IMR-90 (cell line): ENCODE measurements around the gene TCEAL6. TPM values are rescaled to one million over a fixed set of nuclear protein-coding genes. Genes with fewer than 3 reads are reported as not detected.

Source experiments
- ATAC-seq: fragments of 200-7000 bp; cut with Tn5 transposase; 2 replicates; pipeline ENCODE4 v1.9.1; 2020; ENCODE audit warnings: low read depth, mild to moderate bottlenecking, moderate library complexity
- BruUV-seq: library from RNA; stranded (reverse); fragments of 400-500 nt; replicated peaks from 2 replicates; lab custom pipeline; 2021; lab: Mats Ljungman, UMichigan
- CTCF ChIA-PET: fragments of 300-600 bp; formaldehyde crosslinking; extraction: SDS; loops from one replicate; lab custom pipeline; 2021; ENCODE audit warnings: antibody characterized with exemption; lab: Yijun Ruan, JAX
- POLR2A ChIA-PET: fragments of 300-600 bp; sonication (Branson Sonifier 250); formaldehyde crosslinking; loops from one replicate; lab custom pipeline; 2022; ENCODE audit warnings: antibody characterized with exemption; ENCODE audit not compliant: unreplicated experiment; lab: Charles Lee
- DNase-seq: peaks from one replicate; pipeline ENCODE4 v3.0.0; 2013
- H2AFZ ChIP-seq: replicated peaks from 2 replicates; pipeline ENCODE3; 2013; ENCODE audit warnings: low read length, mild to moderate bottlenecking; ENCODE audit not compliant: poor library complexity
- H2AK5ac ChIP-seq: 2 replicates; pipeline ENCODE4 v1.6.1; 2013; ENCODE audit warnings: low read depth, low read length, inconsistent platforms
- H2AK9ac ChIP-seq: replicated peaks from 2 replicates; pipeline ENCODE3; 2013; ENCODE audit warnings: mild to moderate bottlenecking, low read depth, low read length, moderate library complexity; ENCODE audit not compliant: poor library complexity
- H2BK120ac ChIP-seq: 2 replicates; pipeline ENCODE4 v1.6.1; 2013; ENCODE audit warnings: low read depth, low read length, inconsistent platforms
- H2BK15ac ChIP-seq: 3 replicates; pipeline ENCODE4 v1.6.1; 2013; ENCODE audit warnings: low read depth, low read length, inconsistent platforms
- H2BK20ac ChIP-seq: 2 replicates; pipeline ENCODE4 v1.6.1; 2013; ENCODE audit warnings: low read depth, mild to moderate bottlenecking, inconsistent platforms, low read length, moderate library complexity
- H2BK5ac ChIP-seq: 2 replicates; pipeline ENCODE4 v1.6.1; 2013; ENCODE audit warnings: mild to moderate bottlenecking, low read depth, low read length, inconsistent platforms; ENCODE audit not compliant: poor library complexity, severe bottlenecking
- H3K14ac ChIP-seq: replicated peaks from 2 replicates; pipeline ENCODE4 v1.6.1; 2013; ENCODE audit warnings: low read depth, low read length, inconsistent platforms
- H3K18ac ChIP-seq: 2 replicates; pipeline ENCODE4 v1.6.1; 2013; ENCODE audit warnings: low read depth, low read length, control low read depth
- H3K23ac ChIP-seq: 2 replicates; pipeline ENCODE4 v1.6.1; 2013; ENCODE audit warnings: low read depth, low read length, inconsistent platforms
- H3K27ac ChIP-seq: 2 replicates; pipeline ENCODE4 v1.5.1; 2013; ENCODE audit warnings: mild to moderate bottlenecking, control low read depth, low read length; ENCODE audit not compliant: insufficient read depth
- H3K27me3 ChIP-seq: 2 replicates; pipeline ENCODE4 v1.6.1; 2013; ENCODE audit warnings: low read length; ENCODE audit not compliant: control insufficient read depth, insufficient read depth
- H3K36me3 ChIP-seq: 2 replicates; pipeline ENCODE4 v1.6.1; 2013; ENCODE audit warnings: low read length, mixed read lengths; ENCODE audit not compliant: control insufficient read depth, insufficient read depth
- H3K4ac ChIP-seq: 2 replicates; pipeline ENCODE4 v1.6.1; 2013; ENCODE audit warnings: low read depth, low read length, inconsistent platforms
- H3K4me1 ChIP-seq: 2 replicates; pipeline ENCODE4 v1.6.1; 2013; ENCODE audit warnings: low read length, mixed read lengths; ENCODE audit not compliant: control insufficient read depth, insufficient read depth
- H3K4me2 ChIP-seq: 2 replicates; pipeline ENCODE4 v1.6.1; 2013; ENCODE audit warnings: low read depth, mild to moderate bottlenecking, control low read depth, low read length, moderate library complexity
- H3K4me3 ChIP-seq: 2 replicates; pipeline ENCODE4 v1.5.1; 2013; ENCODE audit warnings: low read depth, mild to moderate bottlenecking, control low read depth, low read length, moderate library complexity; ENCODE audit not compliant: insufficient read depth
- H3K56ac ChIP-seq: 2 replicates; pipeline ENCODE4 v1.6.1; 2013; ENCODE audit warnings: low read length, inconsistent platforms; ENCODE audit not compliant: insufficient read depth; ENCODE audit errors: extremely low read depth
- H3K79me1 ChIP-seq, 2 experiments: 2 replicates each; pipeline ENCODE4 v1.6.1; 2013; ENCODE audit warnings: low read length in 2 of 2, inconsistent platforms in 1 of 2, low read depth in 1 of 2
- H3K9ac ChIP-seq: 2 replicates; pipeline ENCODE4 v1.6.1; 2013; ENCODE audit warnings: low read depth, low read length, control low read depth
- H3K9me1 ChIP-seq: 2 replicates; pipeline ENCODE4 v1.6.1; 2013; ENCODE audit warnings: low read length, inconsistent platforms; ENCODE audit not compliant: insufficient read depth
- H3K9me3 ChIP-seq: 2 replicates; pipeline ENCODE4 v1.6.1; 2013; ENCODE audit warnings: low read length; ENCODE audit not compliant: control insufficient read depth, insufficient read depth
- H4K20me1 ChIP-seq: 2 replicates; pipeline ENCODE4 v1.6.1; 2013; ENCODE audit warnings: low read length, inconsistent platforms; ENCODE audit not compliant: insufficient read depth
- H4K5ac ChIP-seq: 2 replicates; pipeline ENCODE4 v1.6.1; 2013; ENCODE audit warnings: mild to moderate bottlenecking, low read depth, low read length, control low read depth
- H4K8ac ChIP-seq, 2 experiments: 2 replicates each; pipeline ENCODE4 v1.6.1; 2013; ENCODE audit warnings: low read depth in 2 of 2, low read length in 2 of 2, control low read depth in 1 of 2, inconsistent platforms in 1 of 2
- H4K91ac ChIP-seq: 2 replicates; pipeline ENCODE4 v1.6.1; 2013; ENCODE audit warnings: low read depth, low read length, inconsistent platforms; ENCODE audit not compliant: insufficient read depth
- MAFK ChIP-seq: IDR thresholded peaks from 2 replicates; pipeline ENCODE4 v1.6.1; 2012; ENCODE audit warnings: low read depth, low read length, improper control_type of control experiment
- NFE2L2 ChIP-seq: fragments of 150-350 bp; IDR thresholded peaks from 2 replicates; pipeline ENCODE4 v1.6.1; 2016; ENCODE audit warnings: low read depth, mild to moderate bottlenecking, low read length
- WGBS, 2 experiments: methylation state at CpG; one replicate each; pipeline versions ENCODE4 v1.1.5 to v1.1.7; 2013; ENCODE audit warnings: missing lambda C conversion rate in 2 of 2; ENCODE audit not compliant: insufficient read length in 1 of 2; ENCODE audit errors: extremely low coverage in 2 of 2; 5-methylcytosine and 5-hydroxymethylcytosine counted together
- dilution Hi-C: fragments of 300-500 bp; cut with HindIII; formaldehyde crosslinking; loops from one replicate; pipeline ENCODE4 v1.14.3; 2018; ENCODE audit warnings: low sequenced_read_pairs; ENCODE audit not compliant: unreplicated experiment
- in situ Hi-C: fragments of 300-500 bp; cut with MboI; formaldehyde crosslinking; loops from 3 replicates; pipeline ENCODE4 v1.14.3; 2019; ENCODE audit warnings: low sequenced_read_pairs, inconsistent platforms, mixed read lengths
- intact Hi-C: fragments of 100-400 bp; cut with micrococcal nuclease; formaldehyde crosslinking; loops from 2 replicates; pipeline ENCODE4 v1.10.0; 2022
- polyA plus RNA-seq, 3 experiments: library from polyadenylated mRNA; depleted of rRNA; stranded (reverse); fragments of >200 nt; gene quantifications; 2 replicates each; pipeline ENCODE4 v1.2.3, GENCODE V29; 2012; ENCODE audit warnings: low replicate concordance in 1 of 3
- total RNA-seq: library from RNA; depleted of rRNA; stranded (reverse); fragments of >200 nt; gene quantifications from 2 replicates; pipeline ENCODE4 v1.2.3, GENCODE V29; 2012

The TCEAL6 gene
- total and polyA plus RNA-seq, 2 of the 4 experiments (the other 2 are of a cell fraction) = not detected

- CTCF ChIA-PET = no interaction called here
- TF ChIP-seq MAFK = no peak
- TF ChIP-seq NFE2L2 = no peak
- H3K14ac ChIP-seq = no peak overlapping the region
- intact Hi-C loops (no loop called here), dilution Hi-C loops (no loop called here), in situ Hi-C loops (no loop called here)
- no peak overlapping the region for H3K23ac ChIP-seq
- no peaks in the 10 kb centered on the region for H3K36me3 ChIP-seq
- H2AK5ac ChIP-seq = no peak overlapping the region
- BruUV-seq = no TSS peak
- DNase-seq (no peak), ATAC-seq (no peak)
- H2BK5ac ChIP-seq = no peak overlapping the region
- H4K91ac ChIP-seq = no peak overlapping the region
- H3K4ac ChIP-seq = no peak overlapping the region
- no peaks in the 10 kb centered on the region for H4K20me1 ChIP-seq
- no peak overlapping the region for H2BK20ac ChIP-seq
- H3K9ac ChIP-seq = no peak overlapping the region
- H2BK120ac ChIP-seq = no peak overlapping the region
- WGBS, 2 experiments = no CpG with 5 or more reads among the region's 2 CpGs
- no peak overlapping the region for H3K18ac ChIP-seq
- no peak overlapping the region for H3K4me3 ChIP-seq
- no peak overlapping the region for H2BK15ac ChIP-seq
- peak overlapping the region; percentile 52 for H2AK9ac ChIP-seq
- POLR2A ChIA-PET = no interaction called here
- H2AFZ ChIP-seq = no peak overlapping the region
- H4K5ac ChIP-seq = no peak overlapping the region
- no peak overlapping the region for H4K8ac ChIP-seq
- H3K27ac ChIP-seq = no peak overlapping the region
- H3K4me1 ChIP-seq = no peaks in the 10 kb centered on the region
- no peaks in the 10 kb centered on the region for H3K79me1 ChIP-seq
- H3K9me3 ChIP-seq = no peaks in the 10 kb centered on the region
- H3K56ac ChIP-seq = no peak overlapping the region
- no peaks in the 10 kb centered on the region for H3K9me1 ChIP-seq
- no peak overlapping the region for H3K4me2 ChIP-seq
- H3K27me3 ChIP-seq = no peaks in the 10 kb centered on the region
Observed at GRCh38 chrX:102115748-102116147, 26.5 kb downstream of the TCEAL6 start.
